ENCODE data around the gene ANO9. TPM values are rescaled to one million over a fixed set of nuclear protein-coding genes. Genes with fewer than 3 reads are reported as not detected.

ANO9 gene
- total RNA-seq, 1 experiment from 2014 or later, result not detected

DNA sequence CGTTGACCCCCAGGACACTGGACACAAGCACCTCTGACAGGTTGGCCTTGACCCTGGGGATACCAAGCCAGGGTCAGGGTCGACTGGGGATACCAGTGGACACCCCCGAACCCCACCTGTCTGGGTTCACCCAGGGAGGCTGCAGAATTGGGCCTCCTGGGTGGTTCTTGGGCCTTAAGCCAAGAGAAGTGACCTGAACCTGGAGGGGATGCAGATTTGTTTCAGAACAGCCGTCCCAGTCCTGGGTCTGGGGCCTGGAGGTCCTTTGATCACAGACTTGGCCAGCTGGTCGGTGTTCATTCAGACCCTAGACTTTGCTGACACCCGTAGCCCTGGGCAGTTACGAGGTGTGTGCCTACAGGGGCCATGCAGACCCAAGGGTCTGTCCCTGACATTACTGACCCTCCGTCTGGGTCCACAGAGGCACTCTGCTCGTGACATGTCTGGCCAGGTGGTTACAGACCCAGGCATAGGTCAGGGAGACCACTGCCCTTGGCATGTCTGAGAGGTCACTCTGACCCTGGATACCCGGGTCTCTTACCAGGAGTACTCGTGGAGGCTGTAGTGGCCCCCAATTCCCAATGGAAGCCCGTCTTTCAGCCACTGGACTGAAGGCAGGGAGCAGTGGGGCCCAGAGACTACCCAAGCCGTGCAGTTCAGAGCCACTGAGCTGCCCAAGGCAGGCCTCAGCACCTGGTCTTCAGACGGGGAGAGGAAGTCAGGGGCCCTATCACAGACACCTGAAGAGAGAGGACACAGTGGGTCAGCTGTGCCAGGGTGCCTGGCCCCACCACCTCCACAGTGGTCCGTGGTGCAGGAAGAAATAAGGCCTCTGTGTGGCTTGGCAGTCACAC lies 33.4 kb downstream of the ANO9 start:
- ChIA-PET POLR2A (ENCODE audit: low non-redundant PET) (no interaction called here), CTCF (no interaction called here)
- no TSS peak for BruUV-seq (replicated peaks)

DNA sequence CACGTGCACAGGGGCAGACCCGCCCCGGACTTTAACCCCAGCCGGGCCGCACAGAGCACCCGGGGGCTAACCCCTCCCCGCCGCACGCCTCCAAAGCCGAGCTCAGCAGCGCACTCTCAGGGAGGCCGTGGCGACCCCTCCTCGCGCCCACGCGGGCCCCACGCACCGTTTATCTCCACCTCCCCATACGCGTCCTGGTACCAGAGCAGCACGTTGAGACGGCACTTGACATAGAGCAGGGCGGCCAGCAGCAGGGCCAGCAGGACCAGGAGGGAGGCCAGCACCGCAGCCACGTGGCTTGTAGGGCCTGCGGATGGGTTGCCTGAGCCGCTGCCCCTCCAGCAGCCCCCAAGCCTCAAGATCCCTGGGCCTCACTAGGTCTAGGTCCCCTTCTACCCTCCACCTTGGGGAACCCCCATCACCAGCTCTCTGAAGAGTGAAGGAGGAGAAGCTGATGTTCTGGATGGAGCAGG lies 34.1 kb downstream of the ANO9 start:
- POLR2A ChIA-PET (ENCODE audit: low non-redundant PET), result interaction anchor here (0.8 to 1.1 kb wide), 2 partner anchors 45 to 99 kb away, joined by 4 to 6 read pairs; partner anchors contain the start of gene RNH1

More for the DNA sequence above, 33.4 kb downstream of the ANO9 start:
- Histone ChIP-seq H3K4me3 (ENCODE audit: low read depth, low read length, poor library complexity, severe bottlenecking) (no peak overlapping the region), H3K9me3 (ENCODE audit: low read depth, low read length, poor library complexity, severe bottlenecking) (no peaks in the 10 kb centered on the region), H3K27me3 (replicated peaks; ENCODE audit: insufficient read depth, low read depth, low read length, poor library complexity) (no peaks in the 10 kb centered on the region), H3K36me3 (ENCODE audit: insufficient read depth, low read length, poor library complexity, severe bottlenecking) (no peaks in the 10 kb centered on the region), H3K27ac (ENCODE audit: low read depth, low read length, poor library complexity, severe bottlenecking) (no peak overlapping the region), H3K4me1 (ENCODE audit: insufficient read depth, low read length, poor library complexity, severe bottlenecking) (peaks cover 7% of the 10 kb centered on the region)
- TF ChIP-seq EZH2 (IDR thresholded peaks at IDR 0.05; ENCODE audit: borderline replicate concordance, low read depth, low read length, poor library complexity, severe bottlenecking), result no peak
- TF ChIP-seq, protein P1, sequence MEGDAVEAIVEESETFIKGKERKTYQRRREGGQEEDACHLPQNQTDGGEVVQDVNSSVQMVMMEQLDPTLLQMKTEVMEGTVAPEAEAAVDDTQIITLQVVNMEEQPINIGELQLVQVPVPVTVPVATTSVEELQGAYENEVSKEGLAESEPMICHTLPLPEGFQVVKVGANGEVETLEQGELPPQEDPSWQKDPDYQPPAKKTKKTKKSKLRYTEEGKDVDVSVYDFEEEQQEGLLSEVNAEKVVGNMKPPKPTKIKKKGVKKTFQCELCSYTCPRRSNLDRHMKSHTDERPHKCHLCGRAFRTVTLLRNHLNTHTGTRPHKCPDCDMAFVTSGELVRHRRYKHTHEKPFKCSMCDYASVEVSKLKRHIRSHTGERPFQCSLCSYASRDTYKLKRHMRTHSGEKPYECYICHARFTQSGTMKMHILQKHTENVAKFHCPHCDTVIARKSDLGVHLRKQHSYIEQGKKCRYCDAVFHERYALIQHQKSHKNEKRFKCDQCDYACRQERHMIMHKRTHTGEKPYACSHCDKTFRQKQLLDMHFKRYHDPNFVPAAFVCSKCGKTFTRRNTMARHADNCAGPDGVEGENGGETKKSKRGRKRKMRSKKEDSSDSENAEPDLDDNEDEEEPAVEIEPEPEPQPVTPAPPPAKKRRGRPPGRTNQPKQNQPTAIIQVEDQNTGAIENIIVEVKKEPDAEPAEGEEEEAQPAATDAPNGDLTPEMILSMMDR (conservative IDR thresholded peaks at IDR 0.05; ENCODE audit: low read depth, low read length), result no peak
- intact Hi-C loops (cut with micrococcal nuclease; ENCODE audit: unreplicated experiment), result no loop called here
- DNase-seq (ENCODE audit: low spot score), result no peak

More for the DNA sequence above, 34.1 kb downstream of the ANO9 start:
- CTCF ChIA-PET, result interaction anchor here (0.6 to 1.0 kb wide), 3 partner anchors 42 to 62 kb away, joined by 3 to 5 read pairs (median 4); partner anchors contain the start of gene PTDSS2
- Histone ChIP-seq H3K9me3 (ENCODE audit: low read depth, low read length, poor library complexity, severe bottlenecking) (no peaks in the 10 kb centered on the region), H3K27ac (ENCODE audit: low read depth, low read length, poor library complexity, severe bottlenecking) (no peak overlapping the region), H3K36me3 (ENCODE audit: insufficient read depth, low read length, poor library complexity, severe bottlenecking) (no peaks in the 10 kb centered on the region), H3K4me3 (ENCODE audit: low read depth, low read length, poor library complexity, severe bottlenecking) (no peak overlapping the region), H3K27me3 (replicated peaks; ENCODE audit: insufficient read depth, low read depth, low read length, poor library complexity) (no peaks in the 10 kb centered on the region), H3K4me1 (ENCODE audit: insufficient read depth, low read length, poor library complexity, severe bottlenecking) (peaks cover 7% of the 10 kb centered on the region)
- intact Hi-C loops (cut with micrococcal nuclease; ENCODE audit: unreplicated experiment), result no loop called here
- TF ChIP-seq, protein P1 (conservative IDR thresholded peaks at IDR 0.05; ENCODE audit: low read depth, low read length), result no peak
- TF ChIP-seq EZH2 (IDR thresholded peaks at IDR 0.05; ENCODE audit: borderline replicate concordance, low read depth, low read length, poor library complexity, severe bottlenecking), result no peak
- BruUV-seq (replicated peaks), result no TSS peak
- no peak for DNase-seq (ENCODE audit: low spot score)
